ENCODE results near the gene DPP8. TPM values are rescaled to one million over a fixed set of nuclear protein-coding genes. Genes with fewer than 3 reads are reported as not detected.

Gene DPP8
- total and polyA plus RNA-seq, 10 donors, result 6.0 to 74.6 (median 53.2) TPM

GRCh38 chr15:65525622-65526021, 8.1 kb upstream of the DPP8 start:
- Histone ChIP-seq H3K4me3 (no peak overlapping the region), H3K4me1 (peaks cover 0 to 24% (median 8%) of the 10 kb centered on the region in 6 donors), H3K9me3 (no peaks in the 10 kb centered on the region), H3K27me3 (replicated peaks in 1 of 7) (no peaks in the 10 kb centered on the region), H3K27ac (peak overlapping the region in 4 of 8 donors; percentile 14 to 49 (median 48)), H3K36me3 (no peaks in the 10 kb centered on the region)
- intact Hi-C loops (cut with DNase I; ENCODE audit: low total_unique reads), result no loop called here
- WGBS, 5 donors, result 61 to 81% (median 68%) methylated on average over 1 of the region's 1 CpG
- TF ChIP-seq, protein P1, sequence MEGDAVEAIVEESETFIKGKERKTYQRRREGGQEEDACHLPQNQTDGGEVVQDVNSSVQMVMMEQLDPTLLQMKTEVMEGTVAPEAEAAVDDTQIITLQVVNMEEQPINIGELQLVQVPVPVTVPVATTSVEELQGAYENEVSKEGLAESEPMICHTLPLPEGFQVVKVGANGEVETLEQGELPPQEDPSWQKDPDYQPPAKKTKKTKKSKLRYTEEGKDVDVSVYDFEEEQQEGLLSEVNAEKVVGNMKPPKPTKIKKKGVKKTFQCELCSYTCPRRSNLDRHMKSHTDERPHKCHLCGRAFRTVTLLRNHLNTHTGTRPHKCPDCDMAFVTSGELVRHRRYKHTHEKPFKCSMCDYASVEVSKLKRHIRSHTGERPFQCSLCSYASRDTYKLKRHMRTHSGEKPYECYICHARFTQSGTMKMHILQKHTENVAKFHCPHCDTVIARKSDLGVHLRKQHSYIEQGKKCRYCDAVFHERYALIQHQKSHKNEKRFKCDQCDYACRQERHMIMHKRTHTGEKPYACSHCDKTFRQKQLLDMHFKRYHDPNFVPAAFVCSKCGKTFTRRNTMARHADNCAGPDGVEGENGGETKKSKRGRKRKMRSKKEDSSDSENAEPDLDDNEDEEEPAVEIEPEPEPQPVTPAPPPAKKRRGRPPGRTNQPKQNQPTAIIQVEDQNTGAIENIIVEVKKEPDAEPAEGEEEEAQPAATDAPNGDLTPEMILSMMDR (IDR thresholded peaks at IDR 0.05 in 8 of 11, conservative IDR thresholded peaks at IDR 0.05 in 3 of 11), result no peak
- TF ChIP-seq POLR2AphosphoS5 (IDR thresholded peaks at IDR 0.05), result peak in 1 of 3 donors; percentile 52
- DNase-seq, result no peak

GRCh38 chr15:65524226-65524625, 6.7 kb upstream of the DPP8 start:
- Histone ChIP-seq H3K4me1 (peaks cover 0 to 13% (median 2%) of the 10 kb centered on the region in 6 donors), H3K4me3 (no peak overlapping the region), H3K27me3 (replicated peaks in 1 of 7) (no peaks in the 10 kb centered on the region), H3K36me3 (no peaks in the 10 kb centered on the region), H3K9me3 (no peaks in the 10 kb centered on the region), H3K27ac (no peak overlapping the region)
- no peak for TF ChIP-seq POLR2A (IDR thresholded peaks at IDR 0.05)
- TF ChIP-seq, protein P1 (IDR thresholded peaks at IDR 0.05 in 8 of 11, conservative IDR thresholded peaks at IDR 0.05 in 3 of 11), result no peak
- no peak for TF ChIP-seq POLR2AphosphoS5 (IDR thresholded peaks at IDR 0.05)
- no peak for DNase-seq
- WGBS, 5 donors, result 75 to 87% (median 79%) methylated on average over 10 of the region's 10 CpGs
- intact Hi-C loops (cut with DNase I; ENCODE audit: low total_unique reads), result no loop called here

- TF ChIP-seq POLR2A (IDR thresholded peaks at IDR 0.05) (no peak), POLR2AphosphoS5 (IDR thresholded peaks at IDR 0.05) (no peak)
- TF ChIP-seq, protein P1 (IDR thresholded peaks at IDR 0.05 in 8 of 11, conservative IDR thresholded peaks at IDR 0.05 in 3 of 11), result no peak
These were observed 3.9 kb upstream of the DPP8 start for GRCh38 chr15:65521350-65521749.

DNA sequence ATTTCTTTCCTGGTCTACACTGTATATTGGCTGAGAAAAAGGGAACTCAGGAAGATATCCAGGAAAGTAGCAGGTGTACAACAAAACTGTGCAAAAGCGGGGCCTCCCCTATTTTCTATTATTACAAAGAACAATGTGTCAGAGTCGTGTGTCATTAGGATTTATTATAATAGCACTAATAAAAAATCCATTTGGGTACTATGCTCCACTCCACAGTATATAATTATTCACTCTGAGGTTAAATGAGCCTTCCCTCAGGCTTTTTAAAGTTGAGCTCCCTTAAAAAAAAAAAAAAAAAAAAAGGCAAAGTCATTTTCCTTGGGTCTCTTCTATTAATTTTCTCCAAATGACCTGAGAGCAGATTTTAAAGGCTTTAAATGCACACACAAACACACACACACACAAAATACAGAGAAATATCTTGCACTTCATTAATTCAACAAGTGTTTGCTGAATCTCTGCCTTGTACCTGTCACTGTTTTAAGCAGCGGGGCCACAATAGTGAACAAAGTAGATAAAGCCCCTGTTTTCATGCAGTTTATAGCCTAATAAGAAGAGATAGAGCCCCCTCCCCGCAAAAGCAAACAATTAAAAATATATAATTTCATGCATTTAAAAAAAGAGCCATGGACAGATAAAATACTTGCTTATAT, 1.3 kb upstream of the DPP8 start:
- Histone ChIP-seq H3K36me3 (peaks cover 0 to 21% (median 6%) of the 10 kb centered on the region in 6 donors), H3K27ac (no peak overlapping the region), H3K27me3 (replicated peaks in 1 of 7) (no peaks in the 10 kb centered on the region), H3K4me3 (no peak overlapping the region), H3K9me3 (peaks cover 0 to 4% (median 0%) of the 10 kb centered on the region in 8 donors), H3K4me1 (peaks cover 24 to 39% (median 35%) of the 10 kb centered on the region in 6 donors)
- 88 to 95% (median 92%) methylated on average over 4 of the region's 4 CpGs for WGBS, 5 donors
- intact Hi-C loops (cut with DNase I; ENCODE audit: low total_unique reads), result no loop called here
- TF ChIP-seq, protein P1 (IDR thresholded peaks at IDR 0.05 in 8 of 11, conservative IDR thresholded peaks at IDR 0.05 in 3 of 11), result no peak
- TF ChIP-seq POLR2AphosphoS5 (IDR thresholded peaks at IDR 0.05) (no peak), POLR2A (IDR thresholded peaks at IDR 0.05) (no peak)
- DNase-seq, result no peak

More at GRCh38 chr15:65521350-65521749, 3.9 kb upstream of the DPP8 start:
- Histone ChIP-seq H3K27ac (no peak overlapping the region), H3K4me3 (no peak overlapping the region), H3K4me1 (peaks cover 4 to 22% (median 13%) of the 10 kb centered on the region in 6 donors), H3K27me3 (replicated peaks in 1 of 7) (no peaks in the 10 kb centered on the region), H3K36me3 (no peaks in the 10 kb centered on the region), H3K9me3 (peaks cover 0 to 4% (median 0%) of the 10 kb centered on the region in 8 donors)
- DNase-seq, result no peak
- intact Hi-C loops (cut with DNase I; ENCODE audit: low total_unique reads), result no loop called here
- WGBS, 5 donors, result 88 to 93% (median 90%) methylated on average over 7 of the region's 7 CpGs
